ENCODE data around the gene GALNTL6.

The GALNTL6 gene

GRCh38 chr4:171814545-171814944 is 1.3 kb downstream of the GALNTL6 start:
- Histone ChIP-seq H3K4me3 (replicated peaks; ENCODE audit: low read depth, low read length) (no peak overlapping the region), H3K27me3 (replicated peaks; ENCODE audit: control insufficient read depth, insufficient read depth, low read length) (peaks cover 2% of the 10 kb centered on the region), H3K36me3 (ENCODE audit: control insufficient read depth, insufficient read depth, low read length) (no peaks in the 10 kb centered on the region)
- no peak for TF ChIP-seq CTCF (IDR thresholded peaks at IDR 0.05; ENCODE audit: insufficient read depth, low read length, poor library complexity, severe bottlenecking)
- DNase-seq (ENCODE audit: extremely low read depth, insufficient read length), result no peak

GRCh38 chr4:171817026-171817425 is 3.8 kb downstream of the GALNTL6 start:
- no peak for TF ChIP-seq CTCF (IDR thresholded peaks at IDR 0.05; ENCODE audit: insufficient read depth, low read length, poor library complexity, severe bottlenecking)
- DNase-seq (ENCODE audit: extremely low read depth, insufficient read length), result peak; percentile 8
- peaks cover 2% of the 10 kb centered on the region for H3K27me3 ChIP-seq (replicated peaks; ENCODE audit: control insufficient read depth, insufficient read depth, low read length)

GRCh38 chr4:171834640-171835039 is 21.4 kb downstream of the GALNTL6 start:
- TF ChIP-seq CTCF (IDR thresholded peaks at IDR 0.05; ENCODE audit: insufficient read depth, low read length, poor library complexity, severe bottlenecking), result no peak
- Histone ChIP-seq H3K27me3 (replicated peaks; ENCODE audit: control insufficient read depth, insufficient read depth, low read length) (no peaks in the 10 kb centered on the region), H3K36me3 (ENCODE audit: control insufficient read depth, insufficient read depth, low read length) (no peaks in the 10 kb centered on the region), H3K4me3 (replicated peaks; ENCODE audit: low read depth, low read length) (no peak overlapping the region)
- no peak for DNase-seq (ENCODE audit: extremely low read depth, insufficient read length)

More at GRCh38 chr4:171817026-171817425, 3.8 kb downstream of the GALNTL6 start:
- Histone ChIP-seq H3K4me3 (replicated peaks; ENCODE audit: low read depth, low read length) (no peak overlapping the region), H3K36me3 (ENCODE audit: control insufficient read depth, insufficient read depth, low read length) (no peaks in the 10 kb centered on the region)

- H3K36me3 ChIP-seq (ENCODE audit: control insufficient read depth, insufficient read depth, low read length), result no peaks in the 10 kb centered on the region
- no peak for DNase-seq (ENCODE audit: extremely low read depth, insufficient read length)
- no peaks in the 10 kb centered on the region for H3K27me3 ChIP-seq (replicated peaks; ENCODE audit: control insufficient read depth, insufficient read depth, low read length)
- no peak overlapping the region for H3K4me3 ChIP-seq (replicated peaks; ENCODE audit: low read depth, low read length)
- no peak for TF ChIP-seq CTCF (IDR thresholded peaks at IDR 0.05; ENCODE audit: insufficient read depth, low read length, poor library complexity, severe bottlenecking)
Measured at GRCh38 chr4:171843456-171843855, 30.3 kb downstream of the GALNTL6 start.

- Histone ChIP-seq H3K4me3 (replicated peaks; ENCODE audit: low read depth, low read length) (no peak overlapping the region), H3K36me3 (ENCODE audit: control insufficient read depth, insufficient read depth, low read length) (no peaks in the 10 kb centered on the region), H3K27me3 (replicated peaks; ENCODE audit: control insufficient read depth, insufficient read depth, low read length) (no peaks in the 10 kb centered on the region)
- no peak for DNase-seq (ENCODE audit: extremely low read depth, insufficient read length)
- peak; percentile 84 for TF ChIP-seq CTCF (IDR thresholded peaks at IDR 0.05; ENCODE audit: insufficient read depth, low read length, poor library complexity, severe bottlenecking)
Measured at GRCh38 chr4:171846232-171846631, 33.0 kb downstream of the GALNTL6 start.

- Histone ChIP-seq H3K27me3 (replicated peaks; ENCODE audit: control insufficient read depth, insufficient read depth, low read length) (no peaks in the 10 kb centered on the region), H3K4me3 (replicated peaks; ENCODE audit: low read depth, low read length) (no peak overlapping the region)
- no peak for DNase-seq (ENCODE audit: extremely low read depth, insufficient read length)
Measured at GRCh38 chr4:171846893-171847292, 33.7 kb downstream of the GALNTL6 start.

More at GRCh38 chr4:171846893-171847292, 33.7 kb downstream of the GALNTL6 start:
- H3K36me3 ChIP-seq (ENCODE audit: control insufficient read depth, insufficient read depth, low read length), result no peaks in the 10 kb centered on the region
- TF ChIP-seq CTCF (IDR thresholded peaks at IDR 0.05; ENCODE audit: insufficient read depth, low read length, poor library complexity, severe bottlenecking), result no peak
